ENCODE measurements around the gene GCFC2. TPM values are rescaled to one million over a fixed set of nuclear protein-coding genes. Genes with fewer than 3 reads are reported as not detected.
A peak's percentile ranks its signal among the peaks of the same experiment; 100 is the strongest.
"Not testable (repeated sequence)": the region's sequence is repeated elsewhere in the genome, so short reads cannot be mapped to it uniquely, and the experiment has no call there.

Gene GCFC2
- total and polyA plus RNA-seq, 2 of the 13 experiments (the other 11 are each of a cell fraction or from before 2014, with no cell fraction given), result 26.8 to 49.0 TPM

DNA sequence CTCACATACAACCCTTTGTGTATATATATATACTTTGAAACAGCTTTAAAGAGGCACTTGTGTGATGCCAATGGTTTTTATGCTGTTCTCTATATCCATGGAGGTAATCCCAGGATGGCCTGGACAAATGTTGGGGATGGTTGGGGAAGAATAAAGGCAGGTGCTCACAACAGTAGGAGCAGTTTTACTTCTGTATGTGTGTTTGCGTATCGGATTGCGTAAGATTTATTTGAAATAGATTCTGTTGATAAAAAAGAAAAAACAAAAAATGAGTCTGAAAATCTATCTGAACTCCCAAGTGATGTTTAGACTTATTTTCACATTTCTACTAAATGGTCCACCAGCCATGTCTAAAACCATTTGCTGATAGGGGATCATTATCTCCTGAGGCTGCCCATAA lies 34.8 kb downstream of the GCFC2 start:
- ATAC-seq, result no peak
- Histone ChIP-seq H3K36me3 (replicated peaks in 1 of 2; ENCODE audit: control insufficient read depth in 1 of 2, insufficient read depth in 2 of 2, low read length in 2 of 2) (peaks cover 12 to 47% of the 10 kb centered on the region in 2 experiments), H3K4me3 (replicated peaks in 1 of 3; ENCODE audit: insufficient read depth in 1 of 3, low read depth in 2 of 3, low read length in 3 of 3) (no peak overlapping the region), H3K27ac (ENCODE audit: extremely low read length, insufficient read depth, low read length) (no peak overlapping the region), H3K4me1 (ENCODE audit: insufficient read depth, low read length) (no peaks in the 10 kb centered on the region), H3K9ac (ENCODE audit: insufficient read depth, low read depth, low read length) (no peak overlapping the region), H3K27me3 (ENCODE audit: control insufficient read depth in 1 of 2, insufficient read depth in 2 of 2, low read length in 2 of 2) (no peaks in the 10 kb centered on the region), H3K79me2 (ENCODE audit: insufficient read depth, low read length) (no peaks in the 10 kb centered on the region), H3K9me3 (ENCODE audit: low read length) (no peaks in the 10 kb centered on the region), H4K20me1 (ENCODE audit: insufficient read depth, low read length) (no peaks in the 10 kb centered on the region), H2AFZ (ENCODE audit: low read length) (no peak overlapping the region), H3K4me2 (ENCODE audit: low read depth, low read length) (no peak overlapping the region)
- peak; percentile 88 for TF ChIP-seq CEBPB (IDR thresholded peaks at IDR 0.05; ENCODE audit: borderline replicate concordance, low read depth, low read length)
- TF ChIP-seq FIP1L1 (IDR thresholded peaks at IDR 0.05; ENCODE audit: borderline replicate concordance, insufficient read depth, low read depth, low read length), result no peak
- 0 out of 2 replicates have a peak, but pooled peaks have one; percentile 26 for TF ChIP-seq CEBPG (CRISPR knock-in tag; IDR thresholded peaks at IDR 0.05)
- ChIA-PET CTCF (ENCODE audit: low intra/inter-chr PET ratio, low total read pairs) (interaction anchor here (1.8 to 3.9 kb wide), 2 partner anchors 36 to 39 kb away, joined by 3 to 71 read pairs; no protein-coding TSS in a partner anchor), POLR2A (no interaction called here)
- in situ Hi-C loops (cut with HindIII; ENCODE audit: extremely low pct_ligation_motif_present, low pct_unique_long_range_greater_than_20kb), result loop anchor here (5.0 kb wide), 1 partner anchor 39 kb away; no protein-coding TSS in a partner anchor
- WGBS (ENCODE audit: low lambda C conversion rate), result 97% methylated on average over 3 of the region's 3 CpGs
- intact Hi-C loops (cut with micrococcal nuclease; ENCODE audit: unreplicated experiment), result no loop called here
- no peak for FAIRE-seq
- no TSS peak for BruUV-seq (replicated peaks)
- no peak for DNase-seq (ENCODE audit: low spot score)

DNA sequence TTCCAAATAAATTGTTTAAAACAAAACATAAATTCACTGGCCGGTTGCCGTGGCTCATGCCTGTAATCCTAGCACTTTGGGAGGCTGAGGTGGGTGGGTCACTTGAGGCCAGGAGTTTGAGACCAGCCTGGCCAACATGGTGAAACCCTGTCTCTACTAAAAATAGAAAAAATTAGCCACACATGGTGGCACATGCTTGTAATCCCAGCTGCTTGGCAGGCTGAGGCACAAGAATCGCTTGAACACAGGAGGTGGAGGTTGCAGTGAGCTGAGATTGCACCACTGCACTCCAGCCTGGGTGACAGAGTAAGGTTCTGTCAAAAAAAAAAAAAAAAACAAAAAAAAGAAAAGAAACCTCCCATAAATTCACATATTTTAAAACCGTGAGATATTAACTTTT lies 35.3 kb downstream of the GCFC2 start:
- H3K36me3 ChIP-seq (replicated peaks in 1 of 2; ENCODE audit: control insufficient read depth in 1 of 2, insufficient read depth in 2 of 2, low read length in 2 of 2), result peaks cover 12 to 46% of the 10 kb centered on the region in 2 experiments
- CTCF ChIA-PET (ENCODE audit: low intra/inter-chr PET ratio, low total read pairs), result interaction anchor here (3.9 kb wide), 1 partner anchor 35 kb away, joined by 71 read pairs; no protein-coding TSS in a partner anchor
- H2AFZ ChIP-seq (ENCODE audit: low read length); BruUV-seq (replicated peaks); DNase-seq (ENCODE audit: low spot score); H4K20me1 ChIP-seq (ENCODE audit: insufficient read depth, low read length); H3K27me3 ChIP-seq (ENCODE audit: control insufficient read depth in 1 of 2, insufficient read depth in 2 of 2, low read length in 2 of 2); FAIRE-seq; H3K27ac ChIP-seq (ENCODE audit: extremely low read length, insufficient read depth, low read length); H3K9me3 ChIP-seq (ENCODE audit: low read length); ATAC-seq; H3K4me1 ChIP-seq (ENCODE audit: insufficient read depth, low read length); POLR2A ChIA-PET; intact Hi-C loops (cut with micrococcal nuclease; ENCODE audit: unreplicated experiment); H3K4me2 ChIP-seq (ENCODE audit: low read depth, low read length); H3K9ac ChIP-seq (ENCODE audit: insufficient read depth, low read depth, low read length); H3K4me3 ChIP-seq (replicated peaks in 1 of 3; ENCODE audit: insufficient read depth in 1 of 3, low read depth in 2 of 3, low read length in 3 of 3); H3K79me2 ChIP-seq (ENCODE audit: insufficient read depth, low read length): not testable (repeated sequence)
- in situ Hi-C loops (cut with HindIII; ENCODE audit: extremely low pct_ligation_motif_present, low pct_unique_long_range_greater_than_20kb), result loop anchor here (5.0 kb wide), 1 partner anchor 38 kb away; no protein-coding TSS in a partner anchor
- 94% methylated on average over 4 of the region's 4 CpGs for WGBS (ENCODE audit: low lambda C conversion rate)
